T1000 (cell line): ENCODE data around the gene NANOS1.
A peak's percentile ranks its signal among the peaks of the same experiment; 100 is the strongest.
"Not testable (repeated sequence)": the region's sequence is repeated elsewhere in the genome, so short reads cannot be mapped to it uniquely, and the experiment has no call there.

Source experiments
- DNase-seq: peaks from one replicate; lab custom pipeline; 2025; ENCODE audit warnings: mixed read lengths; lab: John Stamatoyannopoulos, UW

Gene NANOS1

DNA sequence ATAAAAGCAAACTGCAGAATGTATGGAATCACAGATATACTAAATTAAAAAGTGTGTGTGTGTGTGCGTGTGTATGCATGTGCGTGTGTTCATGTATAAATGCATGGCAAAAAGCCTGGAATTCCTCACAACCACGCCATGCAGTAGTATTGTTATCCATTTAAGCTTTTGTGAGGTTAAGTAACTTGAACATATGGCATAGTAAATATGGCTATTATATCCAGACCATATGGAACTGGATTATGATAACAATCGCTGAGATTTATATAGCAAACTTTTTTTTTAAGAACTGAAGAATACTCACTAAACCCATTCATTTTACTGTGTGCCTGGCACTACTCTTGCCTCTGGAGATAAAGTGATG is 22.3 kb upstream of the NANOS1 start:
- no peak for DNase-seq

DNA sequence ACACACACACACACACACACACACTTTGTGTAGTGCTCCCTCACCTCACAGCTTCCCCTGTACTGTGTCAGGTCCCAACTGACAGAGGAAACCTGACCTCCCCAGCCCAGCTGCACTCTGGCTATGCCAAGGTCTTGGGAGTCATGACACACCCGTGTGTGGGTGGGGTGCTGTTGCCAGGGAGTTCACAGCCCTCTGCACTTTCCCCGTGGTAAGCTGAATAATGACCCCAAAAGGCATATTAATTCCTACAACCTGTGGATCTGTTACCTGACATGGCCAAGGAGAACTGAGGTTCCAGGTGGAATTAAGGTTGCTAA is 8.9 kb upstream of the NANOS1 start:
- DNase-seq = no peak

GRCh38 chr10:119022846-119023552 is 6.5 kb upstream of the NANOS1 start:
- DNase-seq = peak; percentile 50

DNA sequence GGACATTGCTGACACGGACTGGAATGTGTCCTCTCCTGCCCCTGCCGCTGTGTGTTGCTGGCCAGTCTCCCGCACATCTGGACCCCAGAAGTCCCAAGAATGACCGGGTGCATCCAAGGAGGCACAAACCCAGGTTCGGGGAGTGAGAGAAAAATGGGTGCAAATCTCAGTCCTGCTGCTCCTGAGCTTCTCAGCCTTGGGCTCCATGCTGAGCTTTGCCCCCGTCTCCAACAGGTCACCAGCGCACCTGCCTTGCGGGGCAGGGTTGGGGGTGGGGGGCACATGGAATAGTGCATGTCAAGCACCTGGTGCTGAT is 6.0 kb upstream of the NANOS1 start:
- no peak for DNase-seq

DNA sequence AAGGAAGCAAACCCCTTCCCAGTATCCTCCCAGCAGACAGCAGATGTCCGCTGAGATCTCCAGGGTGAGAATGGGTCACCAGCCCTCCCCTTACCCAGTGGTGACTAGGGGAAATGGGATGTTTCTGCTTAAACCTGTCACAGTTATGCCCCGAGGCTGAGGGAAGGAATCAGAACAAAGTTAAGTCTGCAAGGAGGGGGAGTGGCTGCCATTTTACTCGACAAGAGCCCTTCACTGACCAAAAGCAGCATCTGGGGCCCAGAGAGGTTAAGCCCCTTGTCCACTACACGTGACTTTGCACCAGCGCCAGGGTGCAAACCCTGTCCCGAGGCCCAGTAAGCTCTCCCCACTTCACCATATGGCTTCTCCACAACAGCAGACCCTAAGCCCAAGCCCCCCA is 4.6 kb upstream of the NANOS1 start:
- peak; percentile 41 for DNase-seq

- DNase-seq = peak; percentile 68
Measured at GRCh38 chr10:119025336-119025735, 4.2 kb upstream of the NANOS1 start.

- DNase-seq = no peak
Measured at GRCh38 chr10:119025776-119026175, 3.7 kb upstream of the NANOS1 start.

DNA sequence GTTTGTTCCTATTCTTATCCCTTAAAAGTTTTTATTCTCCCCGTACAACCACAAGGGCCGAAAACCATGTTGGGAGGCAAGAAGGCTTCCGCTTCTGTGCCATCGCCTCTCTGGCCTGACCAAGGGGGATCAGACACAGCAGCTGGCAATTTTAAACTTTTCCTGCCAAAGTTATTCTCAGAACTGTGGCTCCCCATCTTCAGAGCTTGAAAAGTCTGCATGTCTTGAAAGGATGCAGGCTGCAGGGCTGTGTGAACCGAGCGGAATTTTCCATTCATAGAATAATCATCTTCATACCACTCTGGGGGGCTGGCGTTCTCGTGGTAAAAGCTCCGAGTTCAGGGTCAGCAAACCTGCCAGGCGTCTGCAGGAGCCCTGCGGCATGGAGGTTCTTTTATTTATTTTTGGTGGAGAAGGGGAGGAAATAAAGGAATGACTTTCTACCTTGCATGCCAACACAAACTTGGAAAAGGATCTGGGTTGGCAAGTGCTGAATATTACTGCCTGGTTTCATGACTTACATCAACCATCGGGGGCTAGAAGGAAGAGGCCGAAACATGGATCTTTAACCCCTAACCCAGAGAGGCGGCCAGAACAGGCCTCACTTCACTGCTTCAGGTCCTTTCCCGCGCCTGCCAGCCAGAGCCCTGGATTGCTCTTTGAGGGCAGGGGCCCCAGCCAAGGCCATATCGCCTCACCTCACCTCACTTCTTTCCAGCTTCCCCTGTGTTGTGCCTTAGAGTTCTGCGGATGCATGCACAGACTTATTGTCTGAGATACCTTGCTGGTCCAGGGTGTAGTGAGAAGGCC is 3.0 kb upstream of the NANOS1 start:
- DNase-seq = no peak

DNA sequence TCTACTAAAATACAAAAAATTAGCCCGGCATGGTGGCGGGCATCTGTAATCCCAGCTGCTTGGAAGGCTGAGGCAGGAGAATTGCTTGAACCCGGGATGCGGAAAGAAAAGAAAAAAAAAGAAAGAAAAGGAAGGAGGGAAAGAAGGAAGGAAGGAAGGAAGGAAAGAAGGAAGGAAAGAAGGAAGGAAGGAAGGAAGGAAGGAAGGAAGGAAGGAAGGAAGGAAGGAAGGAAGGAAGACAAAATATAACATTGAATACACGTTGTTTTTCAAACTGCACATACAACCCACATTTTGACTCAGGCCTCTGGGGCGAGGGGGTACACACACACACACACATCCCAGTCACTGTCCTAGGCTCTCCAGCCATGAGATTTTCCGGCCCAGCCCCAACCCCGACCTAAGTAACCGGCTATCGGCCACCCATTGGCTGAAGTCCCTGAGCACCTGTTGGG is 1.0 kb upstream of the NANOS1 start:
- not testable (repeated sequence) for DNase-seq

DNA sequence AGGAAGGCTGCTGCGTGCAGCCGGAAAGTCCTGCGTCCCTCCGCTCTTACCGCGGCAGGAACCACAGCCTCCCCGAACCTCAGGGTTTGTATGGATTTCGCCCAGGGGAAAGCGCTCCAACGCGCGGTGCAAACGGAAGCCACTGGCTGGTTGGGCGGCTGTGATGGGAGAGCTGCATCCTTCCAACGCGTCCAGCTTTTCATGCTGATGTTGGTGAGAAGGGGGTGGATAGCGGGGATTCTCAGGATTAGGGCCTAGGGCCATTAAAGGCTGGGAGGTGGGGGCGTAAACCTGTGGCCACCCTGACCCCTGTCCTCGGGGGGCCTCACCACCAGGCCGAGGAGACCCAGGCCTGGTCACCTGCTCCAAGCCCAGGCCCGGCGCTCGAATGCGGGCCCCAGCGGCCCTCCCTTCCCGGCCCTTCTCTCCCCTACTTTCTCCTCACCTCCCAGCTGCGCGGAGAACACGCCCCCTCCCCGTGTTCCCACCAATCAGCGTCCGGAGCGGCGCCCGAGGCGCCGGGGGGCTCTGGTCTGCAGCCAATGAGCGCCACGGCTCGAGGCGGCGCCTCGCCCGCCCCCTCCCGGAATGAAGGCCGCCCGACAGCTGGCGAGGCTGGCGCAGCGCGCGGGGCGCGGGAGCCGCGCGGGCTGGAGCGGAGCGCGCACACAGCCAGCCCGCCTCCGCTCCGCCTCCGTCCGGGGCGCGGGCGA is 458 bp upstream of the NANOS1 start:
- DNase-seq = no peak

GRCh38 chr10:119030421-119031250 is 1.1 kb downstream of the NANOS1 start:
- no peak for DNase-seq

DNA sequence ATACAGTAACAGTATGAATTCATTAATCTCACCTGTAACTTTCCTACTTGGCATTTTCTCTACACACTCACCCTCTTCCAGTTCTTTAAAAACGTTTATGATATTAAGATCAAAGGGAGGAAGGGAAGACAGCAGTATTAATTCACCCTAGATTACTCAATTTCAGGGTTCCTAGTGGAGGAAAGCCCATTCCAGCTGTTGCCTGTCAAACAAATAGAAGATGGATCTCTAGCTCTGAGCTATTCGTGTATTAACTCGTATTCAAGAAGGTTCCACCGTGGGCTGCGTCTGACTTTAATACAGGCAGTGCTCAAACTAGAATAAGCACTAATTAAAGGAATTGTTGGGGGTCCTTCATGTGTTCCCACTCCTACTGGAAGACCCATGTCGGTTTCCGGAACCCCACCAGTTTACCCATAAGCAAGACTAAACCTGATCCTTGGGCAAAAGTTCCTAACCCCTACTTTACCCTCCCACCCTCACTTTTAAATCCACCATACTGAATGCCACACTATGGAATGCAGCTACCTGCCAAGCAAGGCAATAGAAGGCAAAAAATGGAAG is 2.1 kb downstream of the NANOS1 start:
- no peak for DNase-seq

- DNase-seq = no peak
Measured at GRCh38 chr10:119039161-119039560, 9.6 kb downstream of the NANOS1 start.

GRCh38 chr10:119041326-119041725 is 11.8 kb downstream of the NANOS1 start:
- no peak for DNase-seq

DNA sequence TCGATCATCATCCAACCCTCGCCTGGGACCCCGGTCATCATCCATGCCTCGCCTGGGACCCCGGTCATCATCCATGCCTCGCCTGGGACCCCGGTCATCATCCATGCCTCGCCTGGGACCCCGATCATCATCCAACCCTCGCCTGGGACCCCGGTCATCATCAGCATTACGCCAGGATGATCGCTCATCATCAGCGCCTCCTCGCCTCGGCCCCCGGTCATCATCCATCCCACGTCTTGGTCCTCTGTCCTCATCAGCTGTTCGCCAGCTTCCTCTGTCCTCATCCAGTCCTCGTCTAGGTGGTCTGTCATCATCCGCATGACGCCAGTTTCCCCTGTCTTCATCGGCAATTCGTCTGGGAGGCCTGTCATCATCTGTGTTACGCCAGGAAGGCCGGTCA is 12.7 kb downstream of the NANOS1 start:
- DNase-seq = no peak

- DNase-seq = no peak
Measured at GRCh38 chr10:119045561-119045960, 16.0 kb downstream of the NANOS1 start.

- no peak for DNase-seq
Measured at GRCh38 chr10:119049361-119049760, 19.8 kb downstream of the NANOS1 start.

DNA sequence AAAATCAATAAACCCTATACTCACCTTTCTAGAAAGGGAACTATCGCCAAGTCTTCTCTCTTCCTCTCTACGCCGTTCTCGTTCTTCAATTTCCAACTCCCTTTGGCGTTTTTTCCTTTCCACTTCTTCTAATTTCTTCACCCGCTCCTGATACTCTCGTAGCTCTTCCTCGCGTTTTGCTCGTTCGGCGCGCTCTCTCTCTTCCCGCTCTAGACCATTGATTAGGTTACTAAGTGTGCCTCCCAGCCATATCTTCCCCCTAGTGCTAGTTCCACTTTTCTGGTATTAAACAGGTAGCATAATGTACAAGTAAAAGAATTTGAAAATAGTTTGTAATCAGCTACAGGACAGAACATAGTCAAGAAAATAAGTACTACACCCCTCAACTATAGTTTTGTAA is 20.3 kb downstream of the NANOS1 start:
- DNase-seq = no peak

- DNase-seq = no peak
Measured at GRCh38 chr10:119051775-119052174, 22.3 kb downstream of the NANOS1 start.

- no peak for DNase-seq
Measured at GRCh38 chr10:119055472-119055871, 26.0 kb downstream of the NANOS1 start.

GRCh38 chr10:119058010-119058409 is 28.5 kb downstream of the NANOS1 start:
- DNase-seq = no peak

DNA sequence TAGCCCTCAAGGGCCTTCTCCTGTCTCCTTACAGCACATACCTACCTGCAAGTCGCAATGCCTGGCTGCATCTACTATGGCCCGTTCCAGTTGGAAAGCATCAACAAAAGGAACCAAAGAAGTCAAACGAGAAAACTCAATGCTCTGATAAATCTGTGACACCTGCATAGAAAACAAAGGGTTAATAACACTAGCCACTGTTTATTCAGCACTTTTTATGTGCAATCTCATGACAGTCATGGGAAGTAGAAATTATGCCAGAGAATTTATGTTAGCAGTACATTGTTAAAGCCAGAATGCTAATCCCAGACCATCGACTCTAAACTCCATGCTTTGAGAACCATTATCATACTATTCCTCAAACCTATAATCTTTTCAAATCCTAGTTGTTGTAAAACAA is 30.0 kb downstream of the NANOS1 start:
- DNase-seq = no peak
